CD4-positive, alpha-beta T cell (primary cell): ENCODE results near the gene AP2A1. TPM values are rescaled to one million over a fixed set of nuclear protein-coding genes. Genes with fewer than 3 reads are reported as not detected.

Experiments
- ATAC-seq: fragments of 200-7000 bp; cut with Tn5 transposase; one replicate; pipeline ENCODE4 v1.10.0; 2022; ENCODE audit warnings: mild to moderate bottlenecking; ENCODE audit not compliant: poor library complexity
- CTCF ChIA-PET: fragments of 350-600 bp; sonication (Branson Sonifier 250); formaldehyde crosslinking; loops from one replicate; lab custom pipeline; 2021; ENCODE audit warnings: antibody characterized with exemption, inconsistent platforms; lab: Charles Lee
- POLR2A ChIA-PET: fragments of 350-600 bp; sonication (Branson Sonifier 250); formaldehyde crosslinking; loops from one replicate; lab custom pipeline; 2021; ENCODE audit warnings: antibody characterized with exemption, inconsistent platforms; lab: Charles Lee
- DNase-seq, 14 experiments: peaks; one replicate each; pipeline ENCODE4 v3.0.0-alpha.2; 2013 to 2020; ENCODE audit warnings: mixed read lengths in 2 of 14
- H3K27ac ChIP-seq, 2 donors: one replicate each; pipeline versions ENCODE4 v1.5.1 to v1.7.0; 2013; ENCODE audit warnings: low read length in 2 of 2, low read depth in 1 of 2, mild to moderate bottlenecking in 1 of 2
- H3K27me3 ChIP-seq, 2 experiments: 1 replicate in 1 of 2; 2 replicates in 1 of 2; pipeline versions ENCODE4 v1.6.1 to v1.7.0; 2013; ENCODE audit warnings: low read length in 2 of 2, control low read depth in 1 of 2, mild to moderate bottlenecking in 1 of 2, moderate library complexity in 1 of 2; ENCODE audit not compliant: insufficient read depth in 2 of 2, control insufficient read depth in 1 of 2
- H3K36me3 ChIP-seq: one replicate; pipeline ENCODE4 v1.6.1; 2013; ENCODE audit warnings: low read length, control low read depth; ENCODE audit not compliant: insufficient read depth
- H3K4me1 ChIP-seq: one replicate; pipeline ENCODE4 v1.6.1; 2013; ENCODE audit warnings: low read length, control low read depth; ENCODE audit not compliant: insufficient read depth
- H3K4me3 ChIP-seq: one replicate; pipeline ENCODE4 v1.5.1; 2013; ENCODE audit warnings: mild to moderate bottlenecking, low read length, moderate library complexity
- H3K9me3 ChIP-seq, 2 experiments: 1 replicate in 1 of 2; 2 replicates in 1 of 2; pipeline versions ENCODE4 v1.6.1 to v1.7.0; 2013; ENCODE audit warnings: low read length in 2 of 2, mild to moderate bottlenecking in 2 of 2, control low read depth in 1 of 2, moderate library complexity in 1 of 2; ENCODE audit not compliant: control insufficient read depth in 1 of 2, insufficient read depth in 1 of 2
- H3K27ac Mint-ChIP-seq: one replicate; pipeline ENCODE4 v1.8.0; 2020; ENCODE audit warnings: mixed read lengths
- H3K27me3 Mint-ChIP-seq: one replicate; pipeline ENCODE4 v1.8.0; 2021; ENCODE audit warnings: mixed read lengths
- H3K36me3 Mint-ChIP-seq: one replicate; pipeline ENCODE4 v1.8.0; 2021; ENCODE audit warnings: low read depth, mixed read lengths
- H3K4me1 Mint-ChIP-seq: one replicate; pipeline ENCODE4 v1.8.0; 2021; ENCODE audit warnings: low read depth, mixed read lengths
- H3K4me3 Mint-ChIP-seq: one replicate; pipeline ENCODE4 v1.8.0; 2020; ENCODE audit warnings: mild to moderate bottlenecking, mixed read lengths
- H3K9me3 Mint-ChIP-seq: one replicate; pipeline ENCODE4 v1.8.0; 2020; ENCODE audit warnings: mixed read lengths
- intact Hi-C, 2 experiments: fragments of 100-400 bp; cut with DNase I in 1 of 2; cut with micrococcal nuclease in 1 of 2; formaldehyde crosslinking; loops; one replicate each; pipeline versions ENCODE4 v1.15.1 to v1.9.0; 2023 to 2025; cut with DNase I, micrococcal nuclease
- total RNA-seq, 174 experiments: library from RNA in 2 of 174; stranded (reverse) in 2 of 174; gene quantifications; one replicate each; pipeline ENCODE4 v1.2.3 and lab custom pipeline; 2021 to 2026
- TF ChIP-seq, protein P1 (sequence below): fragments of 200-600 bp; IDR thresholded peaks from one replicate; pipeline ENCODE4 v1.8.0; 2022; ENCODE audit warnings: antibody characterized with exemption, mild to moderate bottlenecking

AP2A1 gene
- total RNA-seq, 2 experiments from 2014 or later, result 28.2 to 28.9 TPM

DNA sequence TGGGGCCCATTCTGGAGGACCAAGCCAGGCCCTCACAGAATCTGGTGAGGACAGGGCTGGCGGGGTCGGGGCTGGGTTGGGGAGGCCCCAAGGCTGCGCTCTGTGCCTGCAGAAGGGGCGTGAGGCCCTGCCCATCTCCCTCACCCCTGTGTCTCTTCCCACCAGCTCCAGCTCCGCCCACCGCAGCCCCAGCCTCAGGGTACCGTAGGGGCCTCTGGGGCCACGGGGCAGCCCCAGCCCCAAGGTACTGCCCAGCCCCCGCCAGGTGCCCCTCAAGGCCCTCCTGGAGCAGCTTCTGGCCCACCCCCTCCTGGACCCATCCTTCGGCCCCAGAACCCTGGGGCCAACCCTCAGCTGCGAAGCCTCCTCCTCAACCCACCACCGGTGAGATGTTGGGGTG lies 68.8 kb downstream of the AP2A1 start:
- H3K4me3 Mint-ChIP-seq, result no peak overlapping the region
- H3K36me3 ChIP-seq, result peaks cover 65% of the 10 kb centered on the region
- H3K9me3 ChIP-seq, result no peaks in the 10 kb centered on the region
- no peaks in the 10 kb centered on the region for H3K4me1 ChIP-seq
- peaks cover 51% of the 10 kb centered on the region for H3K36me3 Mint-ChIP-seq
- POLR2A ChIA-PET, result interaction anchor here (1.1 kb wide), 1 partner anchor 32 kb away, joined by 4 read pairs; the partner anchor contains the start of gene PNKP
- DNase-seq, result no peak
- intact Hi-C loops, result no loop called here
- H3K27ac Mint-ChIP-seq, result no peak overlapping the region
- TF ChIP-seq, protein P1, sequence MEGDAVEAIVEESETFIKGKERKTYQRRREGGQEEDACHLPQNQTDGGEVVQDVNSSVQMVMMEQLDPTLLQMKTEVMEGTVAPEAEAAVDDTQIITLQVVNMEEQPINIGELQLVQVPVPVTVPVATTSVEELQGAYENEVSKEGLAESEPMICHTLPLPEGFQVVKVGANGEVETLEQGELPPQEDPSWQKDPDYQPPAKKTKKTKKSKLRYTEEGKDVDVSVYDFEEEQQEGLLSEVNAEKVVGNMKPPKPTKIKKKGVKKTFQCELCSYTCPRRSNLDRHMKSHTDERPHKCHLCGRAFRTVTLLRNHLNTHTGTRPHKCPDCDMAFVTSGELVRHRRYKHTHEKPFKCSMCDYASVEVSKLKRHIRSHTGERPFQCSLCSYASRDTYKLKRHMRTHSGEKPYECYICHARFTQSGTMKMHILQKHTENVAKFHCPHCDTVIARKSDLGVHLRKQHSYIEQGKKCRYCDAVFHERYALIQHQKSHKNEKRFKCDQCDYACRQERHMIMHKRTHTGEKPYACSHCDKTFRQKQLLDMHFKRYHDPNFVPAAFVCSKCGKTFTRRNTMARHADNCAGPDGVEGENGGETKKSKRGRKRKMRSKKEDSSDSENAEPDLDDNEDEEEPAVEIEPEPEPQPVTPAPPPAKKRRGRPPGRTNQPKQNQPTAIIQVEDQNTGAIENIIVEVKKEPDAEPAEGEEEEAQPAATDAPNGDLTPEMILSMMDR, result no peak
- ATAC-seq, result no peak
- no peaks in the 10 kb centered on the region for H3K27me3 Mint-ChIP-seq
- no peak overlapping the region for H3K27ac ChIP-seq
- CTCF ChIA-PET, result no interaction called here
- H3K9me3 Mint-ChIP-seq, result no peaks in the 10 kb centered on the region
- H3K27me3 ChIP-seq, result no peaks in the 10 kb centered on the region
- no peak overlapping the region for H3K4me3 ChIP-seq
- no peaks in the 10 kb centered on the region for H3K4me1 Mint-ChIP-seq

DNA sequence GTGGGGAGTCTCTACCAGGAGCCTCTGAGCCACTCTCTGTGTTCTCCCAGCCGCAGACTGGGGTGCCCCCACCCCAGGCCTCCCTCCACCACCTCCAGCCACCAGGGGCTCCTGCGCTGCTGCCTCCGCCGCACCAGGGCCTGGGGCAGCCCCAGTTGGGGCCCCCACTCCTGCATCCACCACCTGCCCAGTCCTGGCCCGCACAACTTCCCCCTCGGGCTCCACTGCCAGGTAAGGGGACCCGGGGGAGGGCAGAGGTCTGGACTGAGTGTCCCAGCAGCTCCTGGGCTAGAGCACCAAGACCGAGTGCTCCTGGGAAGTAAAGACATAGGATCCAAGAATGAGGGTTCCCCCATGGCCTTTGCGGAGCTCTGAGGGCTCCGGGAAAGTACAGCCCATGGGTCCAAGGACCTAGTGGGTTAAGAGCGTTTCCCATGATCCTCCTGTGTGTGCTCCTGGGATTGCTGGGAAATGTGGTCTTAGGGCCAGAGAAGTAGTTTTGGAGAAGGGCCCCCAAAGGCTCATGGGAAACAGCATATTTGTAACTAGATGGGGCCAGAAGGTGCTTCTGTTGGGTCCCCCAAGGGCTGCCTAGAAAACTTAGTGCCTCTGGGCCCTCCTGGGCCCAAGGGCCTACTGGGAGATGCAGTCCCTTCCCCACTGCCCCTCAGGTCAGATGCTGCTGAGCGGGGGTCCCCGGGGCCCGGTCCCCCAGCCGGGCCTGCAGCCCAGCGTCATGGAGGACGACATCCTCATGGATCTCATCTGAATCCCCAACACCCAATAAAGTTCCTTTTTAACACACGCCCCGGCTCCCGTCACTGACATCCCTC lies 69.6 kb downstream of the AP2A1 start:
- intact Hi-C loops, result no loop called here
- ATAC-seq (no peak), DNase-seq (no peak)
- Mint-ChIP-seq H3K27ac (no peak overlapping the region), H3K36me3 (peaks cover 49% of the 10 kb centered on the region), H3K9me3 (no peaks in the 10 kb centered on the region), H3K4me3 (no peak overlapping the region), H3K4me1 (no peaks in the 10 kb centered on the region), H3K27me3 (no peaks in the 10 kb centered on the region)
- Histone ChIP-seq H3K27me3 (no peaks in the 10 kb centered on the region), H3K9me3 (no peaks in the 10 kb centered on the region), H3K4me1 (no peaks in the 10 kb centered on the region), H3K36me3 (peaks cover 57% of the 10 kb centered on the region), H3K27ac (no peak overlapping the region), H3K4me3 (no peak overlapping the region)
- TF ChIP-seq, protein P1, result no peak
- POLR2A ChIA-PET, result no interaction called here
- CTCF ChIA-PET, result no interaction called here

DNA sequence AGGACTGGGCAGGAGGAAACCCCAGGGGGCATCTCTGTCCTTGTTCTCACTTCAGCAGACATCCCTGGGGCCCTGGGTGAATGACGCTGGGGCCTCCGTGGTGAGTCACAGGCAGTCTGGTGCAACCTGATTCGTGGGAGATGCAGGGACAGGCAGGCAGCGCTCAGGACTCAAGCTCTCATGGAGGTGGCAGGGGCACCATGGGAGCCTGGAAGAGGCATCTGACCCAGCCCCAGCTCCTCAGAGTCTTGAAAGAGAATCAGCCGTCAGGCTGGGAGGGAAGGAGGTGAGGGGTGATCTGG lies 70.2 kb downstream of the AP2A1 start:
- no peaks in the 10 kb centered on the region for H3K9me3 Mint-ChIP-seq

More for the DNA sequence above, 70.2 kb downstream of the AP2A1 start:
- no peak overlapping the region for H3K27ac Mint-ChIP-seq
- Histone ChIP-seq H3K36me3 (peaks cover 52% of the 10 kb centered on the region), H3K9me3 (no peaks in the 10 kb centered on the region), H3K4me1 (no peaks in the 10 kb centered on the region), H3K27me3 (no peaks in the 10 kb centered on the region), H3K27ac (no peak overlapping the region), H3K4me3 (no peak overlapping the region)
- no peaks in the 10 kb centered on the region for H3K27me3 Mint-ChIP-seq
- H3K4me3 Mint-ChIP-seq, result no peak overlapping the region
- peaks cover 46% of the 10 kb centered on the region for H3K36me3 Mint-ChIP-seq
- CTCF ChIA-PET, result no interaction called here
- intact Hi-C loops, result no loop called here
- TF ChIP-seq, protein P1, result no peak
- POLR2A ChIA-PET, result no interaction called here
- H3K4me1 Mint-ChIP-seq, result no peaks in the 10 kb centered on the region
- ATAC-seq (no peak), DNase-seq (no peak)
